ENCODE measurements around the gene TMEM132C. TPM values are rescaled to one million over a fixed set of nuclear protein-coding genes. Genes with fewer than 3 reads are reported as not detected.

TMEM132C gene
- total and polyA plus RNA-seq, 2 donors (not counting 3 experiments of a cell fraction or from before 2014, with no cell fraction given), result not detected

DNA sequence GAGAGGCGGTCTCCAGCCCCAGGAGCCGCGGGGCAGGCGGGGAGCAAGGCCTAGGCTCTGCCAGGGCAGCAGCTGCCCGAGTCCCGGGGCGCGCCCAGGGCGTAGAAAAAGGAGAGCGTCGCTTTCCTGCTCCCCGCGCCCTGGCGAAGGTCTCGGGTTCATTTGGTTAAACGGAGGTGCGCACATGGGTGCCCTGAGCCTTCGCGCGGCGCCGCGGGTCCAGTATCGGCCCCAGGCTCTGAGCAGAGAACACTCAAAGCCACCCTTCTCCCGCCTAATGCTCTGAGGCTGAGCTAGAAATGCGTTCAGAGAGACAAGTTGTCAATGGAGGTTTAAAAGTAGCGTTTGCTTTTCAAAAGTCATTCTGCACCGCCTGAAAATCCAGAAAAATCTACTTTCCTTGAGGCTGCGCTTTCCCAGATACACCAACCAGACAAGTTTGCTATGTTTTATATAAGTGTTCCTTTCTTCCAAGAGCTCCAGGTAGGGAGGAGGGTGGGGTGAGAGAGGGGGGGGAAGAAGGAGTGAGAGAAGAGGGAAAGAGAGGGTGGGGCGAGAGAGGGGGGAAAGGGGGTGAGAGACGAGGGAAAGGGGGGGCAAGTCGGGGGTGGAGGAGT lies 1.5 kb downstream of the TMEM132C start:
- ChIA-PET POLR2A (no interaction called here), CTCF (interaction anchor here (0.7 kb wide), 1 partner anchor 1540 kb away, joined by 3 read pairs; no protein-coding TSS in a partner anchor)
- no peaks in the 10 kb centered on the region for H3K36me3 ChIP-seq (ENCODE audit: control insufficient read depth in 2 of 2, extremely low read depth in 1 of 2, insufficient read depth in 2 of 2, low read length in 2 of 2)
- H3K9me1 ChIP-seq (replicated peaks; ENCODE audit: control insufficient read depth, extremely low read depth, insufficient read depth, low read length), result no peaks in the 10 kb centered on the region
- dilution Hi-C loops (cut with MboI; ENCODE audit: extremely low pct_ligation_motif_present, low sequenced_read_pairs), result no loop called here
- BruUV-seq (replicated peaks), result no TSS peak
- H4K20me1 ChIP-seq (replicated peaks; ENCODE audit: control insufficient read depth, extremely low read depth, insufficient read depth, low read length), result no peaks in the 10 kb centered on the region
- H3K4me1 ChIP-seq (ENCODE audit: control insufficient read depth, extremely low read depth, insufficient read depth, low read length), result no peaks in the 10 kb centered on the region
- no peak for FAIRE-seq
- no peaks in the 10 kb centered on the region for H3K27me3 ChIP-seq (ENCODE audit: control insufficient read depth in 2 of 2, insufficient read depth in 2 of 2, low read length in 2 of 2)
- no peak overlapping the region for H3K4me3 ChIP-seq (replicated peaks in 1 of 3; ENCODE audit: insufficient read depth in 1 of 3, low read depth in 1 of 3, low read length in 3 of 3)
- DNase-seq (ENCODE audit: low read depth, low spot score), result no peak
- H3K9me3 ChIP-seq (replicated peaks; ENCODE audit: control insufficient read depth, insufficient read depth, low read length), result peaks cover 2% of the 10 kb centered on the region
- TF ChIP-seq MYC (IDR thresholded peaks at IDR 0.05; ENCODE audit: low read depth, low read length), result no peak
- no peak for TF ChIP-seq POLR2AphosphoS5 (IDR thresholded peaks at IDR 0.05; ENCODE audit: insufficient read depth, low read depth, low read length)
- TF ChIP-seq EZH2 (IDR thresholded peaks at IDR 0.05; ENCODE audit: borderline replicate concordance, low read depth, low read length, severe bottlenecking), result no peak
- TF ChIP-seq CTCF (IDR thresholded peaks at IDR 0.05; ENCODE audit: extremely low read depth in 1 of 2, insufficient read depth in 1 of 2, low read depth in 1 of 2, low read length in 2 of 2), result no peak
- no peak for TF ChIP-seq FOS (IDR thresholded peaks at IDR 0.05; ENCODE audit: borderline replicate concordance, insufficient read depth, low read length)
- TF ChIP-seq, protein P1, sequence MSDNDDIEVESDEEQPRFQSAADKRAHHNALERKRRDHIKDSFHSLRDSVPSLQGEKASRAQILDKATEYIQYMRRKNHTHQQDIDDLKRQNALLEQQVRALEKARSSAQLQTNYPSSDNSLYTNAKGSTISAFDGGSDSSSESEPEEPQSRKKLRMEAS (IDR thresholded peaks at IDR 0.05; ENCODE audit: insufficient read depth, insufficient read length), result no peak
- TF ChIP-seq JUN (IDR thresholded peaks at IDR 0.05; ENCODE audit: borderline replicate concordance, insufficient read depth, insufficient read length, low read depth), result no peak
- TF ChIP-seq GATA2 (IDR thresholded peaks at IDR 0.05; ENCODE audit: insufficient read depth, insufficient read length, low read depth, low read length), result no peak
- TF ChIP-seq POLR2A (IDR thresholded peaks at IDR 0.05; ENCODE audit: low read depth, low read length), result no peak
- no peak overlapping the region for H3K9ac ChIP-seq (replicated peaks; ENCODE audit: extremely low read depth, insufficient read depth, low read length)
- intact Hi-C loops (cut with micrococcal nuclease), result no loop called here
- no peaks in the 10 kb centered on the region for H3K79me2 ChIP-seq (ENCODE audit: control insufficient read depth, insufficient read depth, low read length)
- no peak overlapping the region for H3K4me2 ChIP-seq (ENCODE audit: insufficient read depth, low read length)
- no peak overlapping the region for H2AFZ ChIP-seq (ENCODE audit: low read depth, low read length)
- H3K27ac ChIP-seq (ENCODE audit: insufficient read depth, low read depth, low read length), result no peak overlapping the region

Measured in endothelial cell of umbilical vein (primary cell).